Stimulated activated CD8-positive, alpha-beta memory T cell treated with anti-CD3 and anti-CD28 coated beads, Interleukin-7, amount 100 ng/mL, for 1 hour (primary cell): Measurements from ENCODE around the gene WBP4.
"Not testable (repeated sequence)": the region's sequence is repeated elsewhere in the genome, so short reads cannot be mapped to it uniquely, and the experiment has no call there.

Source experiments
- DNase-seq, 2 donors: peaks; one replicate each; pipeline ENCODE4 v3.0.0-alpha.2; 2020; ENCODE audit warnings: low read depth in 2 of 2

WBP4 gene

DNA sequence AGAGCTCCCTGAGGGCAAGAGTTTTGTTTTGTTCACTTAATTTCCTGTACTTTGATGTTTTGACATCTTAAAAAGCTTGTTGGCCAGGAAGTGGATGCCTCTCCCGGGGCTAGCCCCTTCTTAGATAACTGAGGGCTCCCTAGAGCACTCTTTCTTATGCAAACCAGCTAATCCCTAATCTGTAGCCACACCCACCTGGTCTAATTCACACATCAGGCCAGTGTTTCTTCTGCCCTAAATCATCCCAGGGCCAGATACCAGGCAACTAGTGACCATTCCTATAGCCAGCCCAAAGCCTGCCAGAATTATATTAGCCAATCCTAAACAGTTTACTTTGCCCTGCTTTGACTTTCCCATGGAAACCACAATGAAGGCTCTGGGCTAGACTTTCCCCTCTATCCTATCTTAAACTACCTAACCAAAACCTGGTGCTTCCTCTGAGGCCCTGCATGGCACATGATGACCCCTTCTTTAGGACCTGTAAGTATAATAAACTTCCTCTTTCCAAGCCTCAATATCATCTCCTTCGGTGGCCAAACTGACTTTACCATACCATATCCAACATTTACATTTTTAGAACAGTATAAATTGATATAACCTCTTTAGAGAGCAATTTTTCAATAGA is 24.8 kb downstream of the WBP4 start:
- DNase-seq: no peak

DNA sequence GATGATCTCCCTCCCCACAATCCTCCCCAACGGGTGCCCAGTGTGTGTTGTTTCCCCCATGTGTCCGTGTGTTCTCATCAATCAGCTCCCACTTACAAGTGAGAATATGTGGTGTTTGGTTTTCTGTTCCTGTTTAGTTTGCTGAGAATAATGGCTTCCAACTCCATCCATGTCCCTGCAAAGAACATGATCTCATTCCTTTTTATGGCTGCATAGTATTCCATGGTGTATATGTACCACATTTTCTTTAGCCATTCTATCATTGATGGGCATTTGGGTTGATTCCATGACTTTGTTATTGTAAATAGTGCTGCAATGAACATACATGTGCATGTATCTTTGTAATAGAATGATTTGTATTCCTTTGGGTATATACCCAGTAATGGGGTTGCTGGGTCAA is 34.4 kb downstream of the WBP4 start:
- not testable (repeated sequence) for DNase-seq

DNA sequence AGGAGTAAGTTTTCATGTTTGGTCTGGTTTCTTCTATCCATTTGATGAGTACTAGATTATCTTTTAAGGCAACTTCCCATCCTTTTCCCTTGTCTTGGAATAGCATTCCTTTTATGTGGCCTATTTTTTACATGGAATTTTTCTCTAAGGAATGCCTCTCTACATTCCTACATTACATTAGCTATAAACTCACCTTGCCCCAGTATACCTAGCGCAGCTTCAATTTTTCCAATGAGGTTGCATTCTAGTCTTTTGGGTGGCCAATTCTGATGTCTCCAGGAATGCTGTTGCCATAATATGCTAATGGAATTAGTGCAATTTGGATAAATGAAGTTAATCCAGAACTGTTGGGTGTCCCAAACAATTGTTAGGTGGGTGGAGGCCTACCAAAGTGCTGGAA is 37.5 kb downstream of the WBP4 start:
- no peak for DNase-seq

DNA sequence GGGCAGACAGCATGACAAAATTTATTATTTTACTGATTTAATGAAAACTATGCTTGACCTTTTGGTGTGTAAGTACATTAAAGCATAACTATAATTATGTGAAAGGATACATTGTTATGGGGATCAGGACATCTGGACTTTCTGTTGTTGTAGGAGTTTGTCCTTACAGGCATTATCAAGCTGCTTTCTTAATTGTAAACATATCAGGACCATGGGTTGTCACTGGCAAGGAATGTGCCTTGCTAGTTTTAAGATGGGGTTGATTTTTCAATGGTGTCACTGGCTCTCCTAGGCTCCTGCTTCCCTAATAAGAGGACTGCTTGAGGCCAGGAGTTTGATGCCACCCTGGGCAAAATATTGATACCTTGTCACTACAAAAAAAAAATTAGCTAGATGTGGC is 38.7 kb downstream of the WBP4 start:
- DNase-seq: no peak

DNA sequence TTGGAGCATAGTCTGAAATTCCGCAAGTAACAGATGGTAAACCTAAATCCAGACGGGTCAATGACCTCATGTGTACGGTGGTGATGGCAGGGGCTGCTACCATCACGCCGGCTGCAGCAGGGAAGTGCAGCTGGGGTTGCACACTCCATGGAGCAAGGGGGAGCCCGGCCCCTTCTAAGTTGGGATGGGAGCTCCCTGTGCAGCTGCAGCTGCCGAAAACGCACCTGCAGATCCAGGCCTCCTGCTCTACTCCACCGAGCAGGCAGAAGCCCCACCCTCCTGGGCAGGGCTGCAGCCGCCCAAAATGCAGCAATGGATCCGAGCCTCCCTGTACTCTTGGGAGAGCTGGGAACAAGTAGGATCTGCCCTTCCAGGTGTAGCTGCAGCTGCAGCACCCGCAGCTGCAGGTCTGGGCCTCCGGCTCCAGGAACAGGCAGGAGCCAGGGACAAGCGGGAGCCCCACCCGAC is 45.8 kb downstream of the WBP4 start:
- no peak for DNase-seq

DNA sequence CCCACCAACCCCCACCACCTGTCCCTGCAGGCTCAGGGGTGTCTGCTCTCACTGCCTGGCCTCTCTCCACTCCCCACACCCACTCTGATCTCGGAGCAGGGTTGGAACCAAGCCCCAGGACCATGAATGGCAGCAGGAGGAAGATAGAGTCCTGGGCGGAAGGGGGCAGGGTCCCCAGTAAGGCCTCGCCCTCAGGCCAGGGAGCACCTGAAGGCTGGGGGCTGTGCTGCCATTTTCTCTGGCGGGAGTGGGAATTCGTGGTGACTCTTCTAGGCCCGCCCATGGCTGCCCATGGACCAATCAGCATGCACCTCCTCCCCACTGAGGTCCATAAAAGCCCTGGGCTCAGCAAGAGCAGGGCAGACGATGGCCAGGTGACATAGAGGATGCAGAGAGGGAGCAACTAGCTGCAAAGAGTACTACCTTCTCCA is 46.3 kb downstream of the WBP4 start:
- no peak for DNase-seq

DNA sequence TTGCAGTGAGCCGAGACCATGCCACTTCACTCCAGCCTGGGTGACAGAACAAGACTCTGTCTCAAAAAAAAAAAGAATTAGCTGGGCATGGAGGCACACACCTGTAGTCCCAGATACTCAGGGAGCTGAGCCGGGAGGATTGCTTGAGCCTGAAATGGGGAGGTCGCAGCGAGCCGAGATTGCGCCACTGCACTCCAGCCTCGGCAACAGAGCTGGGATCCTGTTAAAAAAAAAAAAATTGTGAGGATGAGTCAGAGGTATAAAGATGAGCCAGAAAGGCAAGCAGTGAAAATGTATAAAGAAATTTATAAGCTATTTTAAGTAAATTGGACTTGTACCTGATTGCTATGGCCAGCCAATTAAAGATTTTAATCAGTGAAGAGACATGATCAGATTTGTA is 50.1 kb downstream of the WBP4 start:
- no peak for DNase-seq

DNA sequence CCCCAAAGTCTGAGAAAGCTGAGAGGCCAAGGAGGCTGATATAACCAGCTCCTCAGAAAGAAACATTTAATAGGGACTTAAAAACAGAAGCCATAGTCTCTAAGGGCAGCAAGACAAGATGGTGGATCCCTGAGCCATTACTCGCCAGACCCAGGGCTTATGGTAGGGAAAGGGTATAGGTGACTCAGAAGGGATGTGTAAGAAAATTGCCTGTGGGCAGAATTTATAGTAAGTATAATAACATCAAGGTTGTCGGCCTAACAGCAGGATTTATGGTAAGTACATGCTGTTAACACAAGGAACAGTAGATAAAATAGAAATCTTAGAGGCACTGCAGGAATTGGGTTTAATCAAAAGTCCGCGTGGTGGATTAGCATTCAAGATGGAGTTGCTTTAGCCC is 56.6 kb downstream of the WBP4 start:
- DNase-seq: no peak

DNA sequence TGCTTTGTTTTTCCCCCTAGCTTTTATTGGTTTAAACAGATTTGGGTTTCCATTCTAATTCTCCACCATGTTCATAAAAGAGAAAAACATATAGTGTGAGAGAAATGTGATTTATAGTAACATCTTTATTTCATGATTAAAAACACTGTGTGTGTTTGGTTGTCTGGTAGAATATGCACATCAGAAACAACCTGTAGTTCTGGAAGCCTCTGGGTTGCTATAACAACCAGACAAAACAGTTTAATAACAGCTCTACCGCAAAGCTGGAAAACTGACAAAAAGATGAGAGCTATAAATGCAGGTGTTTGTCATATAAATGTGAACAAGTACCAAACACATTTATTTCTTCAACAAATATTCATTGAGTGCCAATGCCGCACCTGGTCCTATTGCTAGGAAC is 61.5 kb downstream of the WBP4 start:
- DNase-seq: no peak

DNA sequence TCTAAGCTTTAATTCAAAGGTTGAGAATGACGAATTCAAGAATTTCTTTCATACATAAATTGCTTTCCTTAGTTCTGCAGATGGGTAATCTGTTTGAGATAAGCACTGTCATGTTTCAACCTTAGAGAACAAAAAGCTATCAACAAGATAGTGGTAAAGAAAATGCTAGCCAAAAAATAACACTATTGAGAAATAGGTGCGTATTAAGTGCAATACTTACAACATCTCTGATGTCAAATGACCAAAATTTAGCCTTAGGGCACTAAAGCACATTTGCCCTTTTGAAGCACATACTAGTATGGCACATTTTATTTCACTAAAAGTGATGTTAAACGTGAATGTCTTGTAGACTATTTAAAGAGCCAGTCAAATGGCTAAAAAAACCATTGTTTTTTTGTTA is 66.4 kb downstream of the WBP4 start:
- DNase-seq: no peak

DNA sequence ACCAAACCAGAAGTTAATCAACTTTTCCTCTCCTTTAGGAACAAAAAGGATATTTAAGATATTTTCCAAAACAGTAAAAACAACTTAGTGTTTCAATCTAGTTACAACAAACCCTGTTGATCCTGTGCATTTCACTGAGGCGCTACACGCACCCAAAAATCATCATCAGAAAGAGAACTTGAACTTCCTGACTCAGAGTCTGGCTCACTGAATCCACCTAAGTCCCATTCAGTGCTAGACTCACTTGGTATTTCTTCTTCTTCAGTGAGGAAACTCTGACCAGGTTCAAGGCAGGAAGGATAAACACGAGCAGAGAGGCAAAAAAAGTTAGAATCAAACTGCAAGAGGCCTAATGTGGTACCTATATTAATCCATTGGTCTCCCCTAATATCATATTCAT is 69.0 kb downstream of the WBP4 start:
- DNase-seq: no peak

DNA sequence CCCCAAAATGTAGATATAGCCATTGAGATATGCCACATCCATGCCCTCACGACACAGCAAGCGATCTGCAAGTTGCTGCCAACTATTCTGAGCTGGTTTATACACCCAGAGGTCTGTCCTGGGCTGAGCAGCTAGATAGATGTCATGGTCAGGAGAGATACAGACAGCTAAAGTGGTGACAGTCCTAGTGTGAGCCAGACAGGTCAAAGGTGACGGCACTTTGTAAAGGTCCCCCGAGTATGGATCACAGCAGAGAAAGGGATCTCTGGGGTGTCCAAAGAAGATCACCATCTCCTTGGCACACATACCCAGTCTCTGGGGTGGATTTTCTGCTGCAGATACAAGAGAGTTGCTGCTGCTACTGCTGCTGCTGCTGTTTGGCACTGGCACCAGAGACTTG is 69.9 kb downstream of the WBP4 start:
- not testable (repeated sequence) for DNase-seq

DNA sequence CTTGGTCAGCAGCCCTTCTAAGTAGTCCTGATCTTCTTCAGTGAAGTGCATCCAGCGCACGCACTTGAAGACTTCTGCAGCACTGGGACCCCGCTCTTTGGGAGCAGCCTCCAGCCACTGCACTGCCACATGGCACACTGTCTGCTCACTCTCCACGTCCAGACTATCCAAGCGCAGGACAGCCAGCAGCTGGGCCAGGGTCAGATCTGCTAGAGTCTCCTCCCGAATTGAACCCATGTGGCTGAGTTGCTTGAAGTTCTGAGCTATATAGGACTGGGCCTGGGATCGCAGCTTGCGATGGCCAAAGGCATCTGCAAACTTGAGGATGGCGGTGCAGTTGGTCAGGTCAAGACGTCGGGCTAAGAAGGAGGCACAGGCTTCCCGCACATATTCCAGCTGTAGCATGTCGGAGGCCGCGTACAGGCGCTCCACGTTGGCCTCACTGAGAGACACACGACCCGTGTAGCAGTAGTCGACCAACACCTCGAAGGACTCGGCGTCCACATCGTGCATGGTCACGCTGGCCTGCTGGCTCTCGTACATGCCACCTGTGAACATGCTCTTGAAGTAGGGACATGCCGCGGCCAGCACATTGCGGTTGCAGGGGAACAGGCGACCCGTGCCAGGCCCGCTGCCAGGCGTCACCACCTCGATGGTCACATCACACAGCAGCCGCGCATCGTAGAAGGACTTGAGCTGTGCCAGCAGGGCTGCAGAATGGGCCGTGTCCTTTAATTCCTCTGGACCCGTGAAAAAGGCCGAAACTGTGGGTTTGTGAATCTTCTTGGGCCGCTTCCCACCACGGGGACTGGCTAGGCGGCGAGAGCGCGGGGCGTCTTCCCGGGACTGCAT is 70.6 kb downstream of the WBP4 start:
- DNase-seq: not testable (repeated sequence)

DNA sequence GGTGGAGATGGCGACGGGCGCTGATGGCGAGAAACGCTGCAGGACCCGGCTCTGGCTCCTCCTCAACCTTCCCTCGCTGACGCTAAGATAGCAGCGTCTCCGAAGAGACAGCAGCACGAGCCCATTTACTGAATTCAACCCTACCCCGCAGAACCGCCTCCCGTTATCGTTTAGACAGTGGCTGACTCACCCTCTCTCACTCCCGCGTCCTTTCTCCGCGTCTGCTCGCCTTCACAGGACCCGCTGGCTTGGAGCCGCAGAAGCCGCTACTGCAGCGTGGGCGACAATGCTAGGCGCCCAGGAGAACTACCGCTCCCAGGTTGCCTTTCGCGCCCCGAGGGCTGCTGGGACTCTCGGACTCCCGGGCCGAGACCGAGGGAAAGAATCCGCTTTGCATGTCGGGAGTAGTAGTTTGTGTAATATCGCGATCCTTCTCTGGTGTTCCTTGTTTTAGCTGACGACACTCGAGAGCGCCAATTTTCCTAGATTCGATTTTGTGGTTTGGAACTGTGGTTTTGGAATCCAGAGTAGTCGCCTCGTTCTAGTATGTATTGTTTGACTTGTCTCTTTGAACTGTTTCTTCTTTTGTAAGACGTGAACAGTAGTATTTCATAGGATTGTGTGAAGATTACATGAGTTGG is 71.3 kb downstream of the WBP4 start, which contains the start of gene KBTBD6:
Gene KBTBD6, minus strand, starts transcription at position 291 of the 641 bp plus-strand sequence. CDS start 291 bp downstream, outside the sequence.
- peak; percentile 75 to 83 for DNase-seq
